Measurements from ENCODE around the gene EGR1.

DNA sequence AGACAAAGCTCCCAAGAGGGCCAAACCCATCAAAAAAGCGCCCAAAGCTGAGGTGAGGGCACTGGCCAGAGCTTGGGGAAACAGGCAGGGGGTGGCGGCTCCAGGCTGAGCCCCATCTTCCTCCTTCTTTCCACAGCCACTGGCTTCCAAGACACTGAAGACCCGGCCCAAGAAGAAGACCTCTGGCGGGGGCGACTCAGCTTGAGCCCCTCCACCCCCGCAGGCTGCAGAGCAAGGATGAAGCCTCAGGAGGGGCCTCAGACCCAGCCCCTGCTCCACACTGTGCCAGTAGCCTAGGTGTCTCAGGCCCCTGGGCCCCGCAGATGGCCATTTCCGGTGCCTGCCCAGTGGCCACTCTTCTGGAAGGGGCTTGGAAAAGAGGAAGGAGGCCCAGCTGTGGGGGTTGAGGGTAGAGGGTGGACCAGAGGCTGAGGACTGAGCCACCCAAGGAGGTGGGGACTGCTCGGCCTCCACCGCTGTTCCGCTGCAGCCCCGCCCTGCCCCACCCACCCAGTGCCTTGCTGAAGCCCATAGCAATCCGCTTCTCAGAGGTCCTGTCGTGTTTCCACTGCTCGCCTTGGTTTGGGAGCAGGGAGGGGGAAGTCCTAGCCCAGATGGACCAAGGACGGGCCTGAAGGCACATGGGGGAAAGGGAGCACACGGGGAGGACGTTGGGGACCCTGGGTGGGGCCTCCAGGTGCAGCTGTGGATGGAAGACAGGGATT is 19.6 kb upstream of the EGR1 start:
- TF ChIP-seq, protein P1, sequence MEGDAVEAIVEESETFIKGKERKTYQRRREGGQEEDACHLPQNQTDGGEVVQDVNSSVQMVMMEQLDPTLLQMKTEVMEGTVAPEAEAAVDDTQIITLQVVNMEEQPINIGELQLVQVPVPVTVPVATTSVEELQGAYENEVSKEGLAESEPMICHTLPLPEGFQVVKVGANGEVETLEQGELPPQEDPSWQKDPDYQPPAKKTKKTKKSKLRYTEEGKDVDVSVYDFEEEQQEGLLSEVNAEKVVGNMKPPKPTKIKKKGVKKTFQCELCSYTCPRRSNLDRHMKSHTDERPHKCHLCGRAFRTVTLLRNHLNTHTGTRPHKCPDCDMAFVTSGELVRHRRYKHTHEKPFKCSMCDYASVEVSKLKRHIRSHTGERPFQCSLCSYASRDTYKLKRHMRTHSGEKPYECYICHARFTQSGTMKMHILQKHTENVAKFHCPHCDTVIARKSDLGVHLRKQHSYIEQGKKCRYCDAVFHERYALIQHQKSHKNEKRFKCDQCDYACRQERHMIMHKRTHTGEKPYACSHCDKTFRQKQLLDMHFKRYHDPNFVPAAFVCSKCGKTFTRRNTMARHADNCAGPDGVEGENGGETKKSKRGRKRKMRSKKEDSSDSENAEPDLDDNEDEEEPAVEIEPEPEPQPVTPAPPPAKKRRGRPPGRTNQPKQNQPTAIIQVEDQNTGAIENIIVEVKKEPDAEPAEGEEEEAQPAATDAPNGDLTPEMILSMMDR (IDR thresholded peaks at IDR 0.05), result no peak
- TF ChIP-seq POLR2AphosphoS5 (IDR thresholded peaks at IDR 0.05) (no peak), POLR2A (IDR thresholded peaks at IDR 0.05) (no peak)
